Measurements from ENCODE around the gene SLC2A9.

Gene SLC2A9

GRCh38 chr4:10061650-10062415 lies 40.5 kb upstream of the SLC2A9 start:
- no peak for TF ChIP-seq CTCF (IDR thresholded peaks at IDR 0.05; ENCODE audit: insufficient read depth, low read length, poor library complexity, severe bottlenecking)
- no peak overlapping the region for H3K4me3 ChIP-seq (replicated peaks; ENCODE audit: low read depth, low read length)
- H3K36me3 ChIP-seq (ENCODE audit: control insufficient read depth, insufficient read depth, low read length), result no peaks in the 10 kb centered on the region; the same call in 1 of the 2 replicates
- DNase-seq (ENCODE audit: extremely low read depth, insufficient read length), result no peak
- H3K27me3 ChIP-seq (replicated peaks; ENCODE audit: control insufficient read depth, insufficient read depth, low read length), result no peaks in the 10 kb centered on the region

GRCh38 chr4:10058371-10058770 lies 37.1 kb upstream of the SLC2A9 start:
- no peak for DNase-seq (ENCODE audit: extremely low read depth, insufficient read length)
- no peak for TF ChIP-seq CTCF (IDR thresholded peaks at IDR 0.05; ENCODE audit: insufficient read depth, low read length, poor library complexity, severe bottlenecking)
- H3K4me3 ChIP-seq (replicated peaks; ENCODE audit: low read depth, low read length), result no peak overlapping the region
- no peaks in the 10 kb centered on the region for H3K27me3 ChIP-seq (replicated peaks; ENCODE audit: control insufficient read depth, insufficient read depth, low read length)
- no peaks in the 10 kb centered on the region for H3K36me3 ChIP-seq (ENCODE audit: control insufficient read depth, insufficient read depth, low read length)

- Histone ChIP-seq H3K36me3 (ENCODE audit: control insufficient read depth, insufficient read depth, low read length) (no peaks in the 10 kb centered on the region), H3K27me3 (replicated peaks; ENCODE audit: control insufficient read depth, insufficient read depth, low read length) (no peaks in the 10 kb centered on the region), H3K4me3 (replicated peaks; ENCODE audit: low read depth, low read length) (no peak overlapping the region)
- no peak for DNase-seq (ENCODE audit: extremely low read depth, insufficient read length)
- TF ChIP-seq CTCF (IDR thresholded peaks at IDR 0.05; ENCODE audit: insufficient read depth, low read length, poor library complexity, severe bottlenecking), result no peak
Measured at GRCh38 chr4:10057023-10057395, 35.7 kb upstream of the SLC2A9 start.

- no peak overlapping the region for H3K4me3 ChIP-seq (replicated peaks; ENCODE audit: low read depth, low read length)
- no peak for DNase-seq (ENCODE audit: extremely low read depth, insufficient read length)
- H3K36me3 ChIP-seq (ENCODE audit: control insufficient read depth, insufficient read depth, low read length), result no peaks in the 10 kb centered on the region
- TF ChIP-seq CTCF (IDR thresholded peaks at IDR 0.05; ENCODE audit: insufficient read depth, low read length, poor library complexity, severe bottlenecking), result no peak
- H3K27me3 ChIP-seq (replicated peaks; ENCODE audit: control insufficient read depth, insufficient read depth, low read length), result no peaks in the 10 kb centered on the region
Measured at GRCh38 chr4:10056334-10057022, 35.2 kb upstream of the SLC2A9 start.

- no peak for DNase-seq (ENCODE audit: extremely low read depth, insufficient read length)
- Histone ChIP-seq H3K36me3 (ENCODE audit: control insufficient read depth, insufficient read depth, low read length) (no peaks in the 10 kb centered on the region), H3K27me3 (replicated peaks; ENCODE audit: control insufficient read depth, insufficient read depth, low read length) (no peaks in the 10 kb centered on the region), H3K4me3 (replicated peaks; ENCODE audit: low read depth, low read length) (no peak overlapping the region)
- no peak for TF ChIP-seq CTCF (IDR thresholded peaks at IDR 0.05; ENCODE audit: insufficient read depth, low read length, poor library complexity, severe bottlenecking)
Measured at GRCh38 chr4:10055871-10056270, 34.6 kb upstream of the SLC2A9 start.
